GM12891 (cell line): ENCODE measurements around the gene BLMH.

ENCODE experiments used
- PAX5 ChIP-seq: IDR thresholded peaks from 2 replicates; pipeline ENCODE4 v1.6.1; 2011; ENCODE audit warnings: low read length, moderate library complexity, mild to moderate bottlenecking; ENCODE audit not compliant: insufficient read depth, severe bottlenecking
- POLR2A ChIP-seq: IDR thresholded peaks from 2 replicates; pipeline ENCODE4 v1.6.1; 2011; ENCODE audit warnings: low read depth, low read length, control low read depth
- POLR2AphosphoS5 ChIP-seq: IDR thresholded peaks from 2 replicates; pipeline ENCODE4 v1.6.1; 2011; ENCODE audit warnings: low read depth, low read length, control low read depth
- POU2F2 ChIP-seq: IDR thresholded peaks from 2 replicates; pipeline ENCODE4 v1.6.1; 2011; ENCODE audit warnings: low read depth, mild to moderate bottlenecking, control low read depth, low read length, moderate library complexity
- SPI1 ChIP-seq: IDR thresholded peaks from 2 replicates; pipeline ENCODE4 v1.6.1; 2011; ENCODE audit warnings: low read depth, low read length, control low read depth
- TAF1 ChIP-seq: IDR thresholded peaks from 2 replicates; pipeline ENCODE4 v1.6.1; 2011; ENCODE audit warnings: low read depth, low read length, control low read depth

DNA sequence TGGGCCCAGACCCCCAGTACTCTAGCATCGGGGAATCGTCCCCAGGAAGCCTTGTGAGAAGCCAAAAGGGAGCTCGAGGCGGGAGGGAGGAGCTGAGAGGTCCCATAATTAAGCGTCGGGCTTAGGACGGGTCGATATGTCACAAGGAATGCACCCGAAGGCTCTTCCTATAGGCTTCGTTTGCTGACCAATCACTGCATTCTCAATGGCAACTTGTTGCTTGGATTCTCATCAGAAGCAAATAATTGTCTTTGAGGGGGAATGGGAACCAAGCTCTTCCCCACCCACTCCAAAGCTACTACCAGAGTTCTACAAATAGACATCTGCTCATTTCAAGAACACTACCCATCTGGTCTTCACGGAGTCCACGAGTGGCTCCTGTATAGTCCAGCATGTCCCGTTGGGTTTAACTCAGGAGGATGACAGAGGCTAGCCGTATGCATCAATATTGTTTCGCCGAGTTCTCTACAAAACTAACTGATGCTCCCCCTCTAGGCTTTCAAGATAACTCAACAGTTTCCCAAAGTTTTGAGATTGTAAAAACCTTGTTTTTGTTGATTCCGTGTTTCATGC, 628 bp upstream of the BLMH start:
- no peak for TF ChIP-seq POLR2A
- TF ChIP-seq POLR2AphosphoS5, result no peak
- no peak for TF ChIP-seq TAF1
- no peak for TF ChIP-seq SPI1
- TF ChIP-seq POU2F2, result no peak
- TF ChIP-seq PAX5, result no peak
